Dermis lymphatic vessel endothelial cell (primary cell): Measurements from ENCODE around the gene KRT75. TPM values are rescaled to one million over a fixed set of nuclear protein-coding genes. Genes with fewer than 3 reads are reported as not detected.

ENCODE experiments used
- total RNA-seq: library from RNA; depleted of rRNA; stranded (reverse); fragments of >200 nt; gene quantifications from 2 replicates; pipeline ENCODE4 v1.2.1, GENCODE V29; 2014

The KRT75 gene
- not detected in 2 replicates for total RNA-seq

GRCh38 chr12:52434081-52434733 lies at the start of gene KRT75:
TSS of gene KRT75 (minus strand) at chr12:52434371. CDS start at chr12:52434304, 67 bp downstream.

GRCh38 chr12:52473768-52474167 lies 39.6 kb upstream of the KRT75 start, which contains the start of gene KRT6C:
TSS of gene KRT6C (minus strand) at chr12:52473805. CDS start at chr12:52473737, 68 bp downstream.

GRCh38 chr12:52452101-52452500 lies 17.9 kb upstream of the KRT75 start, which contains the start of gene KRT6B:
TSS of gene KRT6B (minus strand) at chr12:52452146. CDS start at chr12:52452078, 68 bp downstream.

GRCh38 chr12:52405922-52406385 lies 28.2 kb downstream of the KRT75 start, which contains the start of gene KRT82:
TSS of gene KRT82 (minus strand) at chr12:52406335. CDS start at chr12:52406277, 58 bp downstream.

GRCh38 chr12:52385226-52385702 lies 48.9 kb downstream of the KRT75 start, which contains the start of gene KRT84:
TSS of gene KRT84 (minus strand) at chr12:52385652. CDS start at chr12:52385585, 67 bp downstream.

Other genes starting within 250 kb of the KRT75 start
- gene KRT80, start 242.4 kb downstream of the KRT75 start, total RNA-seq: under 0.01 TPM in 2 replicates
- 9.5 and 21.9 TPM in 2 replicates for gene KRT7, start 201.1 kb downstream of the KRT75 start, total RNA-seq
- not detected in 2 replicates for gene KRT86, start 159.7 kb downstream of the KRT75 start, total RNA-seq
- gene KRT81, start 142.8 kb downstream of the KRT75 start, total RNA-seq: 0.22 TPM in 1 of 2 replicates, not detected in the other
- not detected in 2 replicates for gene KRT83, start 113.0 kb downstream of the KRT75 start, total RNA-seq
- gene KRT85, start 66.9 kb downstream of the KRT75 start, total RNA-seq: not detected in 2 replicates
- gene KRT84, start 48.7 kb downstream of the KRT75 start, total RNA-seq: not detected in 2 replicates
- gene KRT82, start 28.0 kb downstream of the KRT75 start, total RNA-seq: not detected in 2 replicates
- gene KRT6B, start 17.8 kb upstream of the KRT75 start, total RNA-seq: not detected in 2 replicates
- gene KRT6C, start 39.4 kb upstream of the KRT75 start, total RNA-seq: under 0.01 TPM in 1 of 2 replicates, not detected in the other
- 0.11 TPM in 1 of 2 replicates, not detected in the other for gene KRT6A, start 58.9 kb upstream of the KRT75 start, total RNA-seq
- 0.11 TPM in 1 of 2 replicates, not detected in the other for gene KRT5, start 86.0 kb upstream of the KRT75 start, total RNA-seq
- gene KRT71, start 118.8 kb upstream of the KRT75 start, total RNA-seq: not detected in 2 replicates
- gene KRT74, start 139.5 kb upstream of the KRT75 start, total RNA-seq: not detected in 2 replicates
- gene KRT72, start 167.1 kb upstream of the KRT75 start, total RNA-seq: not detected in 2 replicates
- not detected in 2 replicates for gene KRT73, start 184.2 kb upstream of the KRT75 start, total RNA-seq
- not detected in 2 replicates for gene KRT2, start 217.8 kb upstream of the KRT75 start, total RNA-seq
- gene KRT1, start 246.0 kb upstream of the KRT75 start, total RNA-seq: not detected in 2 replicates